NCI-H2227 (cell line): Measurements from ENCODE around the gene CMTM2.
"Not testable (repeated sequence)": the region's sequence is repeated elsewhere in the genome, so short reads cannot be mapped to it uniquely, and the experiment has no call there.

Experiments
- DNase-seq: peaks from one replicate; lab custom pipeline; 2025; ENCODE audit not compliant: unreplicated experiment; lab: John Stamatoyannopoulos, UW

The CMTM2 gene

DNA sequence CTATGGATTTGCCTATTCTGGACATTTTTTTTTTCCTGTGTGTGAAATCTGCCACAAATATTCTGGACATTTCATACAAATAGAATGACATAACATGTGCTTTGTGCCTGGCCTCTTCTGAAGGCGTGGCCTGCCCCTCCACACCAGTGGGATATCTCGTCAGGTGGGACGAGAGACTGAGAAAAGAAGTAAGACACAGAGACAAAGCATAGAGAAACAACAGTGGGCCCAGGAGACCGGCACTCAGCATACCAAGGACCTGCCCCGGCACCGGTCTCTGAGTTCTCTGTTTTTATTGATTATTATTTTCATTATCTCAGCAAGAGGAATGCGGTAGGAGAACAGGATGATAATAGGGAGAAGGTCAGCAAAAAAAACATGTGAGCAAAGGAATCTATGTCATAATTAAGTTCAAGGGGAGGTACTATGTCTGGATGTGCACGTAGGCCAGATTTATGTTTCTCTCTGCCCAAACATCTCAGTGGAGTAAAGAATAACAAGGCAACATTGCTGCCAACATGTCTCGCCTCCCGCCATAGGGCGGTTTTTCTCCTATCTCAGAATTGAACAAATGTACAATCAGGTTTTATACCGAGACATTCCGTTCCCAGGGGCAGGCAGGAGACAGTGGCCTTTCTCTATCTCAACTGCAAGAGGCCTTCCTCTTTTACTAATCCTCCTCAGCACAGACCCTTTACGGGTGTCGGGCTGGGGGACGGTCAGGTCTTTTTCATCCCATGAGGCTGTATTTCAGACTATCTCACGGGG, 48.5 kb downstream of the CMTM2 start:
- not testable (repeated sequence) for DNase-seq

DNA sequence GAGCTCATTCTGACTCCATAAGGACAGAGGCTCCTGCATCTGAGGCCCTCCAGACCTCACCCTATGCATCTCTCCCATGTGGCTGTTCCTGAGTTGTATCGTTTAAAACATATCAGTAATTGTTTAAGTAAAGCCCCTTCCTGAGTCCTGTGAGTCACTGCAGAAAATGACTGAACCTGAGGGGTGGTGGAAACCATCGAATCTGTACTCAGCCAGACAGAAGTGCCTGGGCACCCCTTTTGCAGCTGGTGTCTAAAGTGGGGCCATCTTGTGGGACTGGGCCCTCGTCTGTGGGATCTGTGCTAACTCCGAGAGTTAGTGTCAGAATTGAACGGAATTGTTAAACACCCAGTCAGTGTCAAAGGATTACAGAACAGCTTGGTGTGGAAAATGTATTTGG, 50.6 kb downstream of the CMTM2 start:
- no peak for DNase-seq

DNA sequence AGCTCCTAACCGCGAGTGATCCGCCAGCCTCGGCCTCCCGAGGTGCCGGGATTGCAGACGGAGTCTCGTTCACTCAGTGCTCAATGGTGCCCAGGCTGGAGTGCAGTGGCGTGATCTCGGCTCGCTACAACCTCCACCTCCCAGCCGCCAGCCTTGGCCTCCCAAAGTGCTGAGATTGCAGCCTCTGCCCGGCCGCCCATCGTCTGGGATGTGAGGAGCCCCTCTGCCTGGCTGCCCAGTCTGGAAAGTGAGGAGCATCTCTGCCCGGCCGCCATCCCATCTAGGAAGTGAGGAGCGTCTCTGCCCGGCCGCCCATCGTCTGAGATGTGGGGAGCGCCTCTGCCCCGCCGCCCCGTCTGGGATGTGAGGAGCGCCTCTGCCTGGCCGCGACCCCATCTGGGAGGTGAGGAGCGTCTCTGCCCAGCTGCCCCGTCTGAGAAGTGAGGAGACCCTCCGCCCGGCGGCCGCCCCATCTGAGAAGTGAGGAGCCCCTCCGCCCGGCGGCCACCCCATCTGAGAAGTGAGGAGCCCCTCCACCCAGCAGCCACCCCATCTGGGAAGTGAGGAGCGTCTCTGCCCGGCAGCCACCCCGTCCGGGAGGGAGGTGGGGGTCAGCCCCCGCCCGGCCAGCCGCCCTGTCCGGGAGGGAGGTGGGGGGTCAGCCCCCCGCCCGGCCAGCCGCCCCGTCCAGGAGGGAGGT, 51.4 kb downstream of the CMTM2 start:
- not testable (repeated sequence) for DNase-seq

DNA sequence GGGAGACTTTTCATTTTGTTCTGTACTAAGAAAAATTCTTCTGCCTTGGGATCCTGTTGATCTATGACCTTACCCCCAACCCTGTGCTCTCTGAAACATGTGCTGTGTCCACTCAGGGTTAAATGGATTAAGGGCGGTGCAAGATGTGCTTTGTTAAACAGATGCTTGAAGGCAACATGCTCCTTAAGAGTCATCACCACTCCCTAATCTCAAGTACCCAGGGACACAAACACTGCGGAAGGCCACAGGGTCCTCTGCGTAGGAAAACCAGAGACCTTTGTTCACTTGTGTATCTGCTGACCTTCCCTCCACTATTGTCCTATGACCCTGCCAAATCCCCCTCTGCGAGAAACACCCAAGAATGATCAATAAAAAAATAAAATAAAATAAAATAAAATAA, 52.3 kb downstream of the CMTM2 start:
- DNase-seq, result not testable (repeated sequence)

DNA sequence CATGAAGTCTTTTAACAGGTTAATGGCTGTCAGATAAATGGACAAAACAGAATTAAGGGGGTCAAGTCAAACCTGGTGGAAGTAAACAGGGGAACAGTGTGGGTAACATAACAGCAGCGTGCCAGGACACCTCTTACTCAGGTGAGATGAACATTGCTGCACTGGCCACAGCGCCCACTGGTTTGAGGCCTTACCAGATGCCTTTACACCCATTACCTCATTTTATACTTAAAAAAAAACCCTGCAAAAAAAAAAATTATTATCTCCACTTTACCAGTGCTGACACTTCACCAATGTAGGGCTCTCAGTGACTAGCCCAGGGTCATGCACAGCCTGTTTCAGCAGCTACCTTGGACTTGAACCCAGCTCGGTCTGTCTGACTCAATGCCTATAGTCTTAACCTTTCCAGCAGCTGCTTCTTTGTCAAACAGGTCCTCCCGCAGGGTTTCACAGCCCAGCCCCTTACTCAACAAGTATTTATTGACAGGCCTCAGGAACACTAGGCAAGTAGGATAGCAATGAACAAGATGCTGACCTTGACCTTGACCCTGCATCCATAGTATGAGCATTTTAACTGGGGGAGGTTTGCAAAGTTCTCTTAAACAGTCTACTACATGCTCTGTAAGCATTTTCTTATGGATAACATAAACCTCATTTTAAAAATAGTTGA, 55.4 kb downstream of the CMTM2 start:
- DNase-seq, result no peak

DNA sequence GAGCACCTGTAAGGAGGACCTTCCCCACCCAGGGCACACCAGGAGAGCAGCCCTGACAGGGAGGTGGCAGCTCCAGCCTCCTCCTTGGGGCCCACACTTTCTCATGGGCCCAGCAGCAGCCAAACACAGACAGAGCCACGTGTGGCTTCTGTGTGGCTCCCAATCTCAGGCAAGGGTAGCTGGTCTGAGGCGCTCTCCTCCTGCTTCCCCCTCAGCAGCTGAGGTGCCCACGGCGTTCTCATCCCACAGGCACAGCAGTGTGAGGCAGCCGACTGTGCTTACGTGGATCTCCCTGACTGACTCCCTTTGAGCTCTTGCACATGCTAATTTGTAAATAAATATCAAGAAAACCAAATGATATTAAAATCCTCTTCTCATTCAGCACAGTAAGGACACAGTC, 56.1 kb downstream of the CMTM2 start:
- no peak for DNase-seq

DNA sequence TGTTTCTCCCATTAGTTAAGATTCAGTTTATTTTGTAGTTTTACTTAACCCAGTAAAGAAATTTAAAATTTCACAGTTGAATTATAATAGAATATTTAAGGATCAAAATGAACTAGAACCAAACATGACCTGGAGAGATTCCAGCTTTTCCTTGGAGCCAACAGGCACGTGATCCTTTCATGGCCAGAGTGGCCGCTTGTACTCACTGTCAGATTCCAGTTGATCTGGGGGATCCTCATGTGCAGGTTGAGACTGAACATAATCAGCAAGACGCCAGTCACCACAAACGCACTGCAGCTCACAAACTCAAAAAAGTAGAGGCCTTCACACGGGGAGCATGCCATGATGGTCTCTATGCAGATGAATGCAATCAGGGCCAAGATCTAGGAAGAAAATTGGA, 56.9 kb downstream of the CMTM2 start:
- DNase-seq, result no peak

DNA sequence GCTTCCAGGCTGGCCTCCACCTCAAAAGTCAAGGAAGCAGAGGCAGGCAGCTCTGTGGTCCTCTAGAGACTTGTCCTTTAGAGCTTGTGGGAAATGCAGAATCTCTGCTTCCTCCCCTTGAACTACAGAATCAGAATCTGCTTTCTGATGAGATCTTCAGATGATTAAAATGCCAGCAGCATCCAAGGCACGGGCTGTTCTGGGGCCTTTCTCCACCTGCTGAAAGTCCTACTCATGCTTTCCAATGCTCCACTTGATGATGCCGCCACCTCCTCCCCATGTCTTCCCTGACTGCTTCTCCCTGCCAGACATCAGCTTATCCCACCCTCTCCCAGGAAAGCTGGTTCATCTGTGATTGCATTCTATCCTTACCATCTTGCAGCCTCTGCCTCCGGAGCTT, 58.5 kb downstream of the CMTM2 start:
- DNase-seq, result no peak
